A549 treated with AZD9567 at 1 μM for 4 hours (cell line): Measurements from ENCODE around the gene ABHD10. TPM values are rescaled to one million over a fixed set of nuclear protein-coding genes. Genes with fewer than 3 reads are reported as not detected.

Experiments
- total RNA-seq: library from RNA; stranded (reverse); fragments of 200-300 nt; extraction: Qiagen RNA extraction; gene quantifications from 5 replicates; pipeline ENCODE4 v1.2.3, GENCODE V29; 2022; ENCODE audit not compliant: insufficient read depth

Gene ABHD10
- 16.3 to 22.7 TPM (median 21.7 TPM) in 5 replicates for total RNA-seq

DNA sequence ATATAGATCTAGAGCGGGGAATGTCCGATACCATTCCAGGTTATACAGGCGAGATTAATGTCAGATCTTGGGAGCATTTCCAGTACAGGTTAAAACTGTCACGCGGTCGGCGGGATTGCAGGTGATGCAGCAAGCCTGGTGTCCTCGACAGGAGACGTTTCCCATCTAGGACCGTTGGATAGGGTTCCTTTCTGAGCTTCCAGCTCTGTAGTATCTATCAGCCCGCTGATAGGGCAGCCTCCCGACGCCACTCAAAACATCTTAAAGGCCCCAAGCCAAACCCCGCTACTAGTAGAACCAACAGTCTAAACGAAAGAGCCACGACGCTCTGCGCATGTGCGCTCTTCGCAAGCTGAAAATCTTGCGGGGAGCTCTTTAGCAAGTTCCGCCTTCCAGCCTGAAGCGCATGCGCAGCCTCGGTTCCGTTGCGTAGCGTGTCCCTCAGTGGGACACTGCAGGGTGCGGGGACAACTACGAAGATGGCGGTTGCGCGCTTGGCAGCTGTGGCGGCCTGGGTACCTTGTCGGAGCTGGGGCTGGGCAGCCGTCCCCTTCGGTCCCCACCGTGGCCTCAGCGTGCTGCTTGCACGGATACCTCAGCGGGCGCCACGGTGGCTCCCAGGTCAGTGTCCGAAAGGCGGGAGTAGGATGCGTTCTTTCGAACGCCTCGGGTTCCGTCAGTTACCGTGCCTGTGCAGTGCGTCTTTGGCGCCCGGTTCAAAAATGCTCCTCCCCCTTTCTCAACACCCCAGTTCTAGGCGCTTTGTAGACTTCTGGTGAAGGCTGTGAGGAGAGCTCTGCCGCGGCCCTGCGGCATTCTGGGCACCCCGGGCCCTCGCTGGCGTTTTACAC is at the start of gene ABHD10:
Gene ABHD10 (plus strand): TSS at position 444 of the 851 bp plus-strand sequence. CDS start 36 bp downstream, at position 480.

DNA sequence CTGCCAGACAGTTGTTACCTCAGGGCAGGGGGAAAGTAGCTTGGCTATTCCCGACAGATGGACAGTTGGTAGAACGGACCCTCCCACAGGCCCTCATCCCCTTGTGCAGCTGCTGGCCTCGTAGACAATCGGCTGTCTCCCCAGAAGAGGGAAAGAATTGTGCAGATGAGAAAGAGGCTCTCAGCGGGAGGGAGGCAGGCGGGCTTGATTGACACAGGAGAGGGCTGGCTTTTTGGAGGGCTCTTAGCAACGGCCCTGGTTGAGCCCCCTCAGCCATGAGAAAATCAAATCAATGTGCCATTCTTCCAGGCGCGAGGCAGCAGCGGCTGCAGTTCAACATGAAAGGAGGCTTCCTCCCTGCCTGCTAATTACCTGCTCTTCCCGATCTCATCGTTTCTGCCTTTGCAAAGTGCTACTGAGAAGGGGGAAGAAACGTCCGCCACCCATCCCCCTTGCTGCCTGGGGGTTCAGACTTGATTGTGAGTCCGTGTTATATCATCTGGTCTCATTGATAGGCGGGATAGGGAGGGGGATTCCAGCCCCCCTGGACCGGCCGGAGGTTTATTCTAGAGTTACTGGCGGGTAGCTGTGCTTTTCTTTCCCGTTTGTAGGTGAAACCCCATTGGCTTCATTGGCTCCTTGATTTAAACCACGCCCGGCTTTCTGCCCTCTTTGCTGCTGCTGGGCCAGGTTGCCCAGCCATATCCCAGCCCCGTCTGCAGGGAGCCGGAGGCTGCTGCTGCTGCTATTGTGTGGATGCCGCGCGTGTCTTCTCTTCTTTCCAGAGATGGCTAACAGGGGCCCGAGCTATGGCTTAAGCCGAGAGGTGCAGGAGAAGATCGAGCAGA is 20.0 kb downstream of the ABHD10 start, which contains the start of gene TAGLN3:
Gene TAGLN3 (plus strand): TSS at position 287 of the 848 bp plus-strand sequence. CDS start 501 bp downstream, at position 788.

GRCh38 chr3:112034436-112034835 is 55.6 kb downstream of the ABHD10 start, which contains the start of gene TMPRSS7:
Gene TMPRSS7, plus strand, starts transcription at chr3:112034736. Its CDS starts 110 bp downstream, at chr3:112034846.

Other genes starting within 250 kb of the ABHD10 start
- gene PHLDB2, start 119.8 kb upstream of the ABHD10 start, total RNA-seq, result 10.5 to 17.6 TPM (median 17.1 TPM) in 5 replicates
- not detected in 5 replicates for gene TAGLN3, start 19.9 kb downstream of the ABHD10 start, total RNA-seq
- 0.07 to 0.12 TPM (median 0.09 TPM) in 4 of 5 replicates, not detected in the other for gene TMPRSS7, start 55.7 kb downstream of the ABHD10 start, total RNA-seq
- 10.6 to 13.3 TPM (median 12.2 TPM) in 5 replicates for gene C3orf52, start 107.4 kb downstream of the ABHD10 start, total RNA-seq
- gene GCSAM, start 154.2 kb downstream of the ABHD10 start, total RNA-seq, result not detected in 5 replicates